IMR-90 (cell line): ENCODE measurements around the gene IER5L. TPM values are rescaled to one million over a fixed set of nuclear protein-coding genes. Genes with fewer than 3 reads are reported as not detected.

Experiments
- ATAC-seq: fragments of 200-7000 bp; cut with Tn5 transposase; 2 replicates; pipeline ENCODE4 v1.9.1; 2020; ENCODE audit warnings: low read depth, mild to moderate bottlenecking, moderate library complexity
- BruUV-seq: library from RNA; stranded (reverse); fragments of 400-500 nt; replicated peaks from 2 replicates; lab custom pipeline; 2021; lab: Mats Ljungman, UMichigan
- CTCF ChIA-PET: fragments of 300-600 bp; formaldehyde crosslinking; extraction: SDS; loops from one replicate; lab custom pipeline; 2021; ENCODE audit warnings: antibody characterized with exemption; lab: Yijun Ruan, JAX
- POLR2A ChIA-PET: fragments of 300-600 bp; sonication (Branson Sonifier 250); formaldehyde crosslinking; loops from one replicate; lab custom pipeline; 2022; ENCODE audit warnings: antibody characterized with exemption; ENCODE audit not compliant: unreplicated experiment; lab: Charles Lee
- DNase-seq: peaks from one replicate; pipeline ENCODE4 v3.0.0; 2013
- H2AFZ ChIP-seq: replicated peaks from 2 replicates; pipeline ENCODE3; 2013; ENCODE audit warnings: low read length, mild to moderate bottlenecking; ENCODE audit not compliant: poor library complexity
- H2AK5ac ChIP-seq: 2 replicates; pipeline ENCODE4 v1.6.1; 2013; ENCODE audit warnings: low read depth, low read length, inconsistent platforms
- H2AK9ac ChIP-seq: replicated peaks from 2 replicates; pipeline ENCODE3; 2013; ENCODE audit warnings: mild to moderate bottlenecking, low read depth, low read length, moderate library complexity; ENCODE audit not compliant: poor library complexity
- H2BK120ac ChIP-seq: 2 replicates; pipeline ENCODE4 v1.6.1; 2013; ENCODE audit warnings: low read depth, low read length, inconsistent platforms
- H2BK15ac ChIP-seq: 3 replicates; pipeline ENCODE4 v1.6.1; 2013; ENCODE audit warnings: low read depth, low read length, inconsistent platforms
- H2BK20ac ChIP-seq: 2 replicates; pipeline ENCODE4 v1.6.1; 2013; ENCODE audit warnings: low read depth, mild to moderate bottlenecking, inconsistent platforms, low read length, moderate library complexity
- H2BK5ac ChIP-seq: 2 replicates; pipeline ENCODE4 v1.6.1; 2013; ENCODE audit warnings: mild to moderate bottlenecking, low read depth, low read length, inconsistent platforms; ENCODE audit not compliant: poor library complexity, severe bottlenecking
- H3K14ac ChIP-seq: replicated peaks from 2 replicates; pipeline ENCODE4 v1.6.1; 2013; ENCODE audit warnings: low read depth, low read length, inconsistent platforms
- H3K18ac ChIP-seq: 2 replicates; pipeline ENCODE4 v1.6.1; 2013; ENCODE audit warnings: low read depth, low read length, control low read depth
- H3K23ac ChIP-seq: 2 replicates; pipeline ENCODE4 v1.6.1; 2013; ENCODE audit warnings: low read depth, low read length, inconsistent platforms
- H3K27ac ChIP-seq: 2 replicates; pipeline ENCODE4 v1.5.1; 2013; ENCODE audit warnings: mild to moderate bottlenecking, control low read depth, low read length; ENCODE audit not compliant: insufficient read depth
- H3K27me3 ChIP-seq: 2 replicates; pipeline ENCODE4 v1.6.1; 2013; ENCODE audit warnings: low read length; ENCODE audit not compliant: control insufficient read depth, insufficient read depth
- H3K36me3 ChIP-seq: 2 replicates; pipeline ENCODE4 v1.6.1; 2013; ENCODE audit warnings: low read length, mixed read lengths; ENCODE audit not compliant: control insufficient read depth, insufficient read depth
- H3K4ac ChIP-seq: 2 replicates; pipeline ENCODE4 v1.6.1; 2013; ENCODE audit warnings: low read depth, low read length, inconsistent platforms
- H3K4me1 ChIP-seq: 2 replicates; pipeline ENCODE4 v1.6.1; 2013; ENCODE audit warnings: low read length, mixed read lengths; ENCODE audit not compliant: control insufficient read depth, insufficient read depth
- H3K4me2 ChIP-seq: 2 replicates; pipeline ENCODE4 v1.6.1; 2013; ENCODE audit warnings: low read depth, mild to moderate bottlenecking, control low read depth, low read length, moderate library complexity
- H3K4me3 ChIP-seq: 2 replicates; pipeline ENCODE4 v1.5.1; 2013; ENCODE audit warnings: low read depth, mild to moderate bottlenecking, control low read depth, low read length, moderate library complexity; ENCODE audit not compliant: insufficient read depth
- H3K56ac ChIP-seq: 2 replicates; pipeline ENCODE4 v1.6.1; 2013; ENCODE audit warnings: low read length, inconsistent platforms; ENCODE audit not compliant: insufficient read depth; ENCODE audit errors: extremely low read depth
- H3K79me1 ChIP-seq, 2 experiments: 2 replicates each; pipeline ENCODE4 v1.6.1; 2013; ENCODE audit warnings: low read length in 2 of 2, inconsistent platforms in 1 of 2, low read depth in 1 of 2
- H3K9ac ChIP-seq: 2 replicates; pipeline ENCODE4 v1.6.1; 2013; ENCODE audit warnings: low read depth, low read length, control low read depth
- H3K9me1 ChIP-seq: 2 replicates; pipeline ENCODE4 v1.6.1; 2013; ENCODE audit warnings: low read length, inconsistent platforms; ENCODE audit not compliant: insufficient read depth
- H3K9me3 ChIP-seq: 2 replicates; pipeline ENCODE4 v1.6.1; 2013; ENCODE audit warnings: low read length; ENCODE audit not compliant: control insufficient read depth, insufficient read depth
- H4K20me1 ChIP-seq: 2 replicates; pipeline ENCODE4 v1.6.1; 2013; ENCODE audit warnings: low read length, inconsistent platforms; ENCODE audit not compliant: insufficient read depth
- H4K5ac ChIP-seq: 2 replicates; pipeline ENCODE4 v1.6.1; 2013; ENCODE audit warnings: mild to moderate bottlenecking, low read depth, low read length, control low read depth
- H4K8ac ChIP-seq, 2 experiments: 2 replicates each; pipeline ENCODE4 v1.6.1; 2013; ENCODE audit warnings: low read depth in 2 of 2, low read length in 2 of 2, control low read depth in 1 of 2, inconsistent platforms in 1 of 2
- H4K91ac ChIP-seq: 2 replicates; pipeline ENCODE4 v1.6.1; 2013; ENCODE audit warnings: low read depth, low read length, inconsistent platforms; ENCODE audit not compliant: insufficient read depth
- BHLHE40 ChIP-seq: fragments of 150-350 bp; IDR thresholded peaks from 2 replicates; pipeline ENCODE4 v1.6.1; 2016; ENCODE audit warnings: mild to moderate bottlenecking, low read depth, low read length
- CHD1 ChIP-seq: IDR thresholded peaks from 2 replicates; pipeline ENCODE4 v1.6.1; 2012; ENCODE audit warnings: low read depth, low read length, improper control_type of control experiment
- CTCF ChIP-seq: conservative IDR thresholded peaks from 2 replicates; pipeline ENCODE4 v1.5.1; 2012; ENCODE audit warnings: mild to moderate bottlenecking, low read depth, low read length, improper control_type of control experiment
- ELK1 ChIP-seq: fragments of 150-350 bp; IDR thresholded peaks from 2 replicates; pipeline ENCODE4 v1.6.1; 2016; ENCODE audit warnings: low read depth, mild to moderate bottlenecking, low read length, moderate library complexity, borderline replicate concordance
- FOS ChIP-seq: fragments of 150-350 bp; IDR thresholded peaks from 2 replicates; pipeline ENCODE4 v1.6.1; 2016; ENCODE audit warnings: low read depth, low read length
- MAFK ChIP-seq: IDR thresholded peaks from 2 replicates; pipeline ENCODE4 v1.6.1; 2012; ENCODE audit warnings: low read depth, low read length, improper control_type of control experiment
- MAZ ChIP-seq: IDR thresholded peaks from 2 replicates; pipeline ENCODE4 v1.6.1; 2012; ENCODE audit warnings: low read depth, mild to moderate bottlenecking, low read length, improper control_type of control experiment, moderate library complexity, borderline replicate concordance
- MXI1 ChIP-seq: IDR thresholded peaks from 2 replicates; pipeline ENCODE4 v1.6.1; 2012; ENCODE audit warnings: low read depth, mild to moderate bottlenecking, low read length, moderate library complexity, borderline replicate concordance
- NFE2L2 ChIP-seq: fragments of 150-350 bp; IDR thresholded peaks from 2 replicates; pipeline ENCODE4 v1.6.1; 2016; ENCODE audit warnings: low read depth, mild to moderate bottlenecking, low read length
- POLR2A ChIP-seq: IDR thresholded peaks from 2 replicates; pipeline ENCODE4 v1.6.1; 2012; ENCODE audit warnings: mild to moderate bottlenecking, low read depth, low read length
- RAD21 ChIP-seq: IDR thresholded peaks from 2 replicates; pipeline ENCODE4 v1.6.1; 2012; ENCODE audit warnings: low read length, improper control_type of control experiment
- RCOR1 ChIP-seq: IDR thresholded peaks from 2 replicates; pipeline ENCODE4 v1.6.1; 2012; ENCODE audit warnings: mild to moderate bottlenecking, low read length, improper control_type of control experiment; ENCODE audit not compliant: insufficient replicate concordance
- RFX5 ChIP-seq: IDR thresholded peaks from 2 replicates; pipeline ENCODE4 v1.8.0; 2012; ENCODE audit warnings: low read depth, mild to moderate bottlenecking, low read length, moderate library complexity
- SMC3 ChIP-seq: fragments of 150-350 bp; IDR thresholded peaks from 2 replicates; pipeline ENCODE4 v1.6.1; 2016; ENCODE audit warnings: low read depth, mild to moderate bottlenecking, antibody characterized with exemption, low read length, moderate library complexity
- USF2 ChIP-seq: fragments of 150-350 bp; IDR thresholded peaks from 2 replicates; pipeline ENCODE4 v1.6.1; 2017; ENCODE audit warnings: mild to moderate bottlenecking, antibody characterized with exemption, low read length, low read depth
- WGBS, 2 experiments: methylation state at CpG; one replicate each; pipeline versions ENCODE4 v1.1.5 to v1.1.7; 2013; ENCODE audit warnings: missing lambda C conversion rate in 2 of 2; ENCODE audit not compliant: insufficient read length in 1 of 2; ENCODE audit errors: extremely low coverage in 2 of 2; 5-methylcytosine and 5-hydroxymethylcytosine counted together
- dilution Hi-C: fragments of 300-500 bp; cut with HindIII; formaldehyde crosslinking; loops from one replicate; pipeline ENCODE4 v1.14.3; 2018; ENCODE audit warnings: low sequenced_read_pairs; ENCODE audit not compliant: unreplicated experiment
- in situ Hi-C: fragments of 300-500 bp; cut with MboI; formaldehyde crosslinking; loops from 3 replicates; pipeline ENCODE4 v1.14.3; 2019; ENCODE audit warnings: low sequenced_read_pairs, inconsistent platforms, mixed read lengths
- intact Hi-C: fragments of 100-400 bp; cut with micrococcal nuclease; formaldehyde crosslinking; loops from 2 replicates; pipeline ENCODE4 v1.10.0; 2022
- polyA plus RNA-seq, 3 experiments: library from polyadenylated mRNA; depleted of rRNA; stranded (reverse); fragments of >200 nt; gene quantifications; 2 replicates each; pipeline ENCODE4 v1.2.3, GENCODE V29; 2012; ENCODE audit warnings: low replicate concordance in 1 of 3
- total RNA-seq: library from RNA; depleted of rRNA; stranded (reverse); fragments of >200 nt; gene quantifications from 2 replicates; pipeline ENCODE4 v1.2.3, GENCODE V29; 2012

IER5L gene
- total and polyA plus RNA-seq, 2 of the 4 experiments (the other 2 are of a cell fraction): 12.5 to 13.4 TPM

DNA sequence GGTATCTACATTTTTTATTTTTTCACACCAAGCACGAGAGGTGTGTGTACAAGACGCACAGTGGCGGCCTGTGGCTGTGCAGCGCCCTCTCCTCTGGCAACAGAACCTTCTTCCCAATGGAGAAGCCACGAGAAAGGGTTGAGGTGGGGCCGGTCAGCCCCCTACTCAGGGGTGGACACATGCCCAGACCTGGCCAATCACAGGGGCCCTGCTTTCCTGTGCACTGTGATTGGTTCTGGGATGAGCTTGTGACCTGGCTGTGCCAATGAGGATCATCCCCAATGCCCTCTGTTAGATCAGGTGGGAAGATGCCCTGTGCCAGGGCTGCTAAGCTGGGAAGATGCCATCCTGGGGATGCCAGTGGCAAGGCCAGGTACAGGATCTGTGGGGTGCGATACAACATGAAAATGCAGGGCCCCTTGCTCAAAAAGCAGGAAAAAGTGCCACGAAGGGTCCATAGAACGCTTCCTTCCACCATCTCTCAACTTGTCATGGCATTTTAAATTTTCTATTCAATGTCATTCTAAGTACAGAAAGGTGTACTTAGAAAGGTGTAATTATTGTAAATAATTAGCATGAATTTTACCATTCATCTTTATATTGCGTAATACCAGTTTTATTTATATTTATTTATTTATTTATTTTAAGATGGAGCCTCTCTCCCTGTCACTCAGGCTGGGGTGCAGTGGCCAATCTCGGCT is 15.4 kb downstream of the IER5L start:
- intact Hi-C loops: no loop called here
- no peak overlapping the region for H3K14ac ChIP-seq
- in situ Hi-C loops: no loop called here
- 0 out of 2 replicates have a peak overlapping the region, but pooled peaks have one; percentile 57 for H2AK5ac ChIP-seq
- no TSS peak for BruUV-seq
- dilution Hi-C loops: no loop called here
- H3K18ac ChIP-seq: no peak overlapping the region
- ATAC-seq (no peak), DNase-seq (no peak)
- POLR2A ChIA-PET: no interaction called here
- H3K9ac ChIP-seq: no peak overlapping the region
- H3K4me1 ChIP-seq: peaks cover 22% of the 10 kb centered on the region
- no CpG with 5 or more reads among the region's 11 CpGs for WGBS, 2 experiments
- no peaks in the 10 kb centered on the region for H3K27me3 ChIP-seq
- no peak overlapping the region for H3K56ac ChIP-seq
- no peak overlapping the region for H2BK15ac ChIP-seq
- CTCF ChIA-PET: interaction anchor here (2.4 kb wide), 1 partner anchor 20 kb away, joined by 5 read pairs; no protein-coding TSS in a partner anchor
- H3K9me1 ChIP-seq: peaks cover 18% of the 10 kb centered on the region
- H3K4me3 ChIP-seq: no peak overlapping the region
- H4K5ac ChIP-seq: no peak overlapping the region
- H2AK9ac ChIP-seq: peak overlapping the region; percentile 5
- H2AFZ ChIP-seq: no peak overlapping the region
- H3K9me3 ChIP-seq: no peaks in the 10 kb centered on the region
- no peak overlapping the region for H3K23ac ChIP-seq
- no peaks in the 10 kb centered on the region for H4K20me1 ChIP-seq
- no peak overlapping the region for H3K27ac ChIP-seq
- H3K4ac ChIP-seq: no peak overlapping the region
- no peak overlapping the region for H3K4me2 ChIP-seq
- no peak overlapping the region for H2BK5ac ChIP-seq
- H3K79me1 ChIP-seq: peaks cover 0 to 23% of the 10 kb centered on the region in 2 experiments; a peak in 2 of 4 replicates
- no peak overlapping the region for H2BK20ac ChIP-seq
- H4K91ac ChIP-seq: no peak overlapping the region; the same call in 1 of the 2 replicates
- no peak overlapping the region for H2BK120ac ChIP-seq
- no peak overlapping the region for H4K8ac ChIP-seq
- peaks cover 2% of the 10 kb centered on the region; the same call in 1 of the 2 replicates for H3K36me3 ChIP-seq
- TF ChIP-seq CHD1 (no peak), NFE2L2 (no peak), MAZ (no peak), SMC3 (no peak), CTCF (no peak), FOS (no peak), RAD21 (no peak), MXI1 (no peak), POLR2A (no peak), MAFK (no peak), USF2 (peak; percentile 74), RCOR1 (no peak), BHLHE40 (no peak), RFX5 (no peak), ELK1 (no peak)
